Transverse colon (tissue), 4 donors: Measurements from ENCODE around the gene DHCR24.

Experiments used
- EP300 ChIP-seq: sonication (generic); formaldehyde crosslinking; IDR thresholded peaks from one replicate; pipeline ENCODE4 v1.6.1; 2017; ENCODE audit warnings: antibody characterized with exemption, low read depth
- POLR2A ChIP-seq: fragments of 450-650 bp; IDR thresholded peaks from one replicate; pipeline ENCODE4 v1.6.1; 2016; ENCODE audit warnings: antibody characterized with exemption, mild to moderate bottlenecking, moderate library complexity
- POLR2AphosphoS5 ChIP-seq, 3 donors: sonication (generic); formaldehyde crosslinking; IDR thresholded peaks; one replicate each; pipeline ENCODE4 v1.6.1; 2016; ENCODE audit warnings: antibody characterized with exemption in 3 of 3
- TF ChIP-seq, protein P1 (sequence below), 5 experiments: fragments of 200-600 bp in 3 of 5; fragments of 450-650 bp in 2 of 5; sonication (generic) in 3 of 5; IDR thresholded peaks; 1 replicate in 2 of 5; 2 replicates in 3 of 5; pipeline ENCODE4 v1.5.1; 2016 to 2017; ENCODE audit warnings: antibody characterized with exemption in 5 of 5, inconsistent platforms in 3 of 5, mild to moderate bottlenecking in 2 of 5, moderate library complexity in 1 of 5

DNA sequence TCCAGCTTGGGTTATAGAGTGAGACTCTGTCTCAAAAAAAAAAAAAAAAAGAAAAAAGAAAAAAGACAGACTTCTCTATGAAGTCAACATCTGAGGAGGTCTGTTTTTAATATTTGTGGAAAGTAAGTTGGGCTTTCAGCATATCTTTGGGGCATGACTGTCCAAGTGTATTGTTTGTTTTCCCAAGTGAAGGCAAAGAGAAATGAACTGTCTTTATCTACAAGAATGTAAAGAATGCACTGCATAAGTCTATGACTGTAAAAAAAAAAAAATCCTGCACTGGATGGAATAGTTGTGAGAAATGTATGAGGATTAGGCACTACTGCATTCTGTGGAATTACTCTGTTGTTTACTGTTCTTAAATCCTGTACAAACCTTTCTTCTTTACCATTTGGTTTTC, 47.9 kb upstream of the DHCR24 start:
- TF ChIP-seq, protein P1, sequence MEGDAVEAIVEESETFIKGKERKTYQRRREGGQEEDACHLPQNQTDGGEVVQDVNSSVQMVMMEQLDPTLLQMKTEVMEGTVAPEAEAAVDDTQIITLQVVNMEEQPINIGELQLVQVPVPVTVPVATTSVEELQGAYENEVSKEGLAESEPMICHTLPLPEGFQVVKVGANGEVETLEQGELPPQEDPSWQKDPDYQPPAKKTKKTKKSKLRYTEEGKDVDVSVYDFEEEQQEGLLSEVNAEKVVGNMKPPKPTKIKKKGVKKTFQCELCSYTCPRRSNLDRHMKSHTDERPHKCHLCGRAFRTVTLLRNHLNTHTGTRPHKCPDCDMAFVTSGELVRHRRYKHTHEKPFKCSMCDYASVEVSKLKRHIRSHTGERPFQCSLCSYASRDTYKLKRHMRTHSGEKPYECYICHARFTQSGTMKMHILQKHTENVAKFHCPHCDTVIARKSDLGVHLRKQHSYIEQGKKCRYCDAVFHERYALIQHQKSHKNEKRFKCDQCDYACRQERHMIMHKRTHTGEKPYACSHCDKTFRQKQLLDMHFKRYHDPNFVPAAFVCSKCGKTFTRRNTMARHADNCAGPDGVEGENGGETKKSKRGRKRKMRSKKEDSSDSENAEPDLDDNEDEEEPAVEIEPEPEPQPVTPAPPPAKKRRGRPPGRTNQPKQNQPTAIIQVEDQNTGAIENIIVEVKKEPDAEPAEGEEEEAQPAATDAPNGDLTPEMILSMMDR (IDR thresholded peaks at IDR 0.05): no peak
- TF ChIP-seq POLR2A (no peak), EP300 (no peak), POLR2AphosphoS5 (IDR thresholded peaks at IDR 0.05) (no peak)
